ENCODE results near the gene FOXI2. TPM values are rescaled to one million over a fixed set of nuclear protein-coding genes. Genes with fewer than 3 reads are reported as not detected.

The FOXI2 gene
- 1.7 and 4.7 TPM in 2 replicates for total RNA-seq
- long read RNA-seq = 0 reads

DNA sequence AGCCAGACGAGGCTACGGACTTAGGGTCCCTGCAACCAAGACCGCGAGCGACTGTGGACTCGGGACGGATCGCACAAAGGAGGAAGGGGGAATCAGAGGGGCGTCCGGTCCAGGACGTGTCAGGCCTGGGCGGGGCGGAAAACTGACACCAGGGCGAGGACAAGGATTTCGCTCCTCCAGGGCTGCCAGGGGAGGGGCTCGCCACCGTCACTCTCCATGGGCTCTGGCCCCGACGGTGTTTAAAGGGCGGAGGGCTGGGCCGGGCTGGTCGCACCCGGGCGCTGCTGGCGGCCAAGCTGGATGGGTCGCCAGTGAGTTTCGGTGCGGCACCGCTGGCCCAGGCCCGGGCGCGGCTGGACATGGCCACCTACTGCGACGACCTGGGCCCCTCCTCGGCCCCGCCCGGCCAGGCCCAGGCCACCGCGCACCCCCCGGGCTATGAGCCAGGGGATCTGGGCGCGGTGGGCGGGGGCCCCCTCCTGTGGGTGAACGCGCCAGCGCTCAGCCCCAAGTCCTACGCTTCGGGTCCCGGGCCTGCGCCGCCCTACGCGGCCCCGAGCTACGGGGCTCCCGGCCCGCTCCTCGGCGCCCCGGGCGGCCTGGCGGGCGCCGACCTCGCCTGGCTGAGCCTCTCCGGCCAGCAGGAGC, at the start of gene FOXI2:
Gene FOXI2, plus strand, starts transcription at position 271 of the 648 bp plus-strand sequence. Its CDS starts 89 bp downstream, at position 360.
- H3K27me3 Mint-ChIP-seq = peaks cover 79% of the 10 kb centered on the region
- TF ChIP-seq, protein P1, sequence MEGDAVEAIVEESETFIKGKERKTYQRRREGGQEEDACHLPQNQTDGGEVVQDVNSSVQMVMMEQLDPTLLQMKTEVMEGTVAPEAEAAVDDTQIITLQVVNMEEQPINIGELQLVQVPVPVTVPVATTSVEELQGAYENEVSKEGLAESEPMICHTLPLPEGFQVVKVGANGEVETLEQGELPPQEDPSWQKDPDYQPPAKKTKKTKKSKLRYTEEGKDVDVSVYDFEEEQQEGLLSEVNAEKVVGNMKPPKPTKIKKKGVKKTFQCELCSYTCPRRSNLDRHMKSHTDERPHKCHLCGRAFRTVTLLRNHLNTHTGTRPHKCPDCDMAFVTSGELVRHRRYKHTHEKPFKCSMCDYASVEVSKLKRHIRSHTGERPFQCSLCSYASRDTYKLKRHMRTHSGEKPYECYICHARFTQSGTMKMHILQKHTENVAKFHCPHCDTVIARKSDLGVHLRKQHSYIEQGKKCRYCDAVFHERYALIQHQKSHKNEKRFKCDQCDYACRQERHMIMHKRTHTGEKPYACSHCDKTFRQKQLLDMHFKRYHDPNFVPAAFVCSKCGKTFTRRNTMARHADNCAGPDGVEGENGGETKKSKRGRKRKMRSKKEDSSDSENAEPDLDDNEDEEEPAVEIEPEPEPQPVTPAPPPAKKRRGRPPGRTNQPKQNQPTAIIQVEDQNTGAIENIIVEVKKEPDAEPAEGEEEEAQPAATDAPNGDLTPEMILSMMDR (IDR thresholded peaks at IDR 0.05; ENCODE audit: unreplicated experiment) = no peak
- peak within 1 kb of the TSS; percentile 64 for H3K4me3 Mint-ChIP-seq (ENCODE audit: low read depth)
- peaks cover 2% of the 10 kb centered on the region for H3K4me1 Mint-ChIP-seq (ENCODE audit: low read depth)
- H3K27ac Mint-ChIP-seq = no peak within 1 kb of the TSS
- no peaks in the 10 kb centered on the region for H3K9me3 Mint-ChIP-seq (ENCODE audit: low read depth)
- no peaks in the 10 kb centered on the region for H3K36me3 Mint-ChIP-seq (ENCODE audit: insufficient read depth)
- no peak for DNase-seq (ENCODE audit: low spot score, unreplicated experiment)

DNA sequence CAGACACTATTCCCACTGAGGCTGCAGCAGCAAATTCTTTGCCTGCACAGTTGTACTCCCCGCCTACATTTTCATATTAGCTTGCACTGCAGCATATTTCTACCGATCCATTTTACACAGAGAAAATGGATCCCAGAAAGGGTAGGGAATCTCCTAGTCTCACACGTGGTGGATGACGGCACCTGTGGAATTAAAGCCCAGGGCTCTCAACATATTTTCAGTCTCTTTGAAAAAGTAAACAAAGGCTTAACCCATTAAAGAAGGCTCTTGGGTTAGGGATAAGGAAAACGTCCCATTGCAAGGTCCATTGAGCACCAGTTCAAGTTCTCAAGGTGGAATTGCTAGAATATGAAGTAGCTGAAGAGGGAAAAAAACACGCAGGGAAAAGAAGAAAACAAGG, 49.4 kb upstream of the FOXI2 start:
- Mint-ChIP-seq H3K27me3 (peaks cover 4% of the 10 kb centered on the region), H3K27ac (no peak overlapping the region), H3K4me1 (ENCODE audit: low read depth) (no peaks in the 10 kb centered on the region), H3K36me3 (ENCODE audit: insufficient read depth) (no peaks in the 10 kb centered on the region), H3K4me3 (ENCODE audit: low read depth) (no peak overlapping the region), H3K9me3 (ENCODE audit: low read depth) (no peaks in the 10 kb centered on the region)
- no peak for DNase-seq (ENCODE audit: low spot score, unreplicated experiment)
- TF ChIP-seq, protein P1 (IDR thresholded peaks at IDR 0.05; ENCODE audit: unreplicated experiment) = no peak

DNA sequence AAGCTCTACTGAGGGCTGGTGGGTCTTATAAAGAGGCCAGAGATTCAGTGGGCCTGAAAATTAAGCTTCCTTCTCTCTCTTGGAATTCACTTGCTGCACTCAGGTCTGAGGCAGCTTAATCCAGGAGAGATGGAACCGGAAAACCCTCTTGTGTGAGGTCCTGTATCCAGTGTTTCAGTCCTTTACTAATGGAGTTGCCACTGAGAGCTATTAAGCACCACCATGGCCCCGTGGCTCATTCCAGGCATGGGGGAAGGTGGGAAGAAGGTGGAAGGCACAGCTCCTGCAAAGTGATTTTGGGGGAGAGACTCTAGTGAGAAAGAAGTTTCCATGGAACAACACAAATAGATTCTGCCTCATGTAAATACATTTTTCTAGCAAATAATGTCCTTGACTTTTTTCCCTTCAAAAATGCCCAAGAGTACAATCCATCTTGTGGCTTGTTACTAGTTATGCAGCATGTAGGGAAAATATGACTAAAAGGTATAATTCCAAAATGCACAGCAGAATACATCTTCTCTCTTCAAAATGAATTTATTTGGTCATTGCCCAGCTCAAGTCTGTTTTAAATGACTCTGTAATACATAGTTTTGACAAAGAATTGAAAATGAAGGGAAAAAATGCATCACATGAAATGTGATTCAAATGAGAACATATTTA, 46.7 kb upstream of the FOXI2 start:
- DNase-seq (ENCODE audit: low spot score, unreplicated experiment) = no peak
- Mint-ChIP-seq H3K4me1 (ENCODE audit: low read depth) (peaks cover 2% of the 10 kb centered on the region), H3K27me3 (peaks cover 3% of the 10 kb centered on the region), H3K9me3 (ENCODE audit: low read depth) (no peaks in the 10 kb centered on the region), H3K27ac (no peak overlapping the region), H3K36me3 (ENCODE audit: insufficient read depth) (no peaks in the 10 kb centered on the region), H3K4me3 (ENCODE audit: low read depth) (no peak overlapping the region)
- TF ChIP-seq, protein P1 (IDR thresholded peaks at IDR 0.05; ENCODE audit: unreplicated experiment) = no peak

DNA sequence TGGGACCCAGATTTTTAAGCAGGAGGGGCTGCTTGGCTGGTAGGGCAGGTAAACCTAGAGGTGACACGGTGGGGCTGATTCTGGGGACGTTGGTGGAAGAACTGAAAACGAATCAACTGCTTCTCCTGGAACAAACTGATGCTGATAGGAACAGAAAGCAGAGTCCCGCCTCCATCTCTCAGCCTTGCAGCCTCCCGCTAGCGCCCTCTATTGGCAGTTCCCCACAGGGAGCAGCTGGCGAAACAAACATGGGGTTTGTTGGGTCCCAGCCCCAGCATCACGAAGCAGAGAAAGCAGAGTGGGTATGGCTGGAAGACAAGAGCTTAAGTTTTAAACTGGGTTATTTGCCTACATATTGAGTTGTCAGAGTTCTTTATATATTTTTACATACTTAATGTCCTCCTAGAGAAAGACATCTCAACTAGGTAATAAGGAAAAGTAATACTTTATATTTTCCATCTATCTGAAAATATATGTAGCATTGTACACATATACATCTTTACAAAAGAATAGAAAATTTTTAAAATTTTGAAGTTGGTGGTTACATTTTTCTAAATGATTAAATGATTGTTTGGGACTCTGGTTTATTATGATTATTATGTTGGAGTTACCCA, 42.3 kb upstream of the FOXI2 start:
- H3K4me3 Mint-ChIP-seq (ENCODE audit: low read depth) = no peak overlapping the region
- H3K27me3 Mint-ChIP-seq = peaks cover 10% of the 10 kb centered on the region
- TF ChIP-seq, protein P1 (IDR thresholded peaks at IDR 0.05; ENCODE audit: unreplicated experiment) = peak; percentile 57
- peaks cover 2% of the 10 kb centered on the region for H3K4me1 Mint-ChIP-seq (ENCODE audit: low read depth)
- H3K27ac Mint-ChIP-seq = no peak overlapping the region
- H3K36me3 Mint-ChIP-seq (ENCODE audit: insufficient read depth) = no peaks in the 10 kb centered on the region
- H3K9me3 Mint-ChIP-seq (ENCODE audit: low read depth) = no peaks in the 10 kb centered on the region
- peak; percentile 23 for DNase-seq (ENCODE audit: low spot score, unreplicated experiment)

DNA sequence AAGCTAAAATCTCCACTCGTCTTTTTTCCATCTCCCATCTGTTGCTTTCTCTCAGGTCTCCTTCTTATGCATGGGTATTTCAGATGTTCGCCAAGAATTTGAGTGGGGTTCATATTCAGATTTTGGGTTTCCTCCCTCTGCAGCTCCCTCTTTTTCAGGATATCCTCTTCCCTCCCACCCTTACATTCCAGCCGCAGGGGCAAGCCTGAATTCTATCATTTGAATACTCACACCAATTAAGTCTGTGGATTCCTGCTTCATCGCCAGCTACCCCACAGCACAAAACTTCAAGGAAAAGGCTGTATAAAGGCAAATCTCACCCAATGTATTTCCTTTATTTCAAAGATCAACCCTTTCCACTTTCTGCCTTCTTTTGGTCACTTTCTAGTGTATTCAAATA, 41.6 kb upstream of the FOXI2 start:
- TF ChIP-seq, protein P1 (IDR thresholded peaks at IDR 0.05; ENCODE audit: unreplicated experiment) = no peak
- H3K36me3 Mint-ChIP-seq (ENCODE audit: insufficient read depth) = no peaks in the 10 kb centered on the region
- H3K27me3 Mint-ChIP-seq = peaks cover 10% of the 10 kb centered on the region
- H3K4me3 Mint-ChIP-seq (ENCODE audit: low read depth) = no peak overlapping the region
- DNase-seq (ENCODE audit: low spot score, unreplicated experiment) = no peak
- H3K9me3 Mint-ChIP-seq (ENCODE audit: low read depth) = no peaks in the 10 kb centered on the region
- no peak overlapping the region for H3K27ac Mint-ChIP-seq
- H3K4me1 Mint-ChIP-seq (ENCODE audit: low read depth) = peaks cover 2% of the 10 kb centered on the region
